ENCODE measurements around the gene KIF9. TPM values are rescaled to one million over a fixed set of nuclear protein-coding genes. Genes with fewer than 3 reads are reported as not detected.
"Not testable (repeated sequence)": the region's sequence is repeated elsewhere in the genome, so short reads cannot be mapped to it uniquely, and the experiment has no call there.

KIF9 gene
- total RNA-seq, 1 donor from 2014 or later = 2.4 TPM

DNA sequence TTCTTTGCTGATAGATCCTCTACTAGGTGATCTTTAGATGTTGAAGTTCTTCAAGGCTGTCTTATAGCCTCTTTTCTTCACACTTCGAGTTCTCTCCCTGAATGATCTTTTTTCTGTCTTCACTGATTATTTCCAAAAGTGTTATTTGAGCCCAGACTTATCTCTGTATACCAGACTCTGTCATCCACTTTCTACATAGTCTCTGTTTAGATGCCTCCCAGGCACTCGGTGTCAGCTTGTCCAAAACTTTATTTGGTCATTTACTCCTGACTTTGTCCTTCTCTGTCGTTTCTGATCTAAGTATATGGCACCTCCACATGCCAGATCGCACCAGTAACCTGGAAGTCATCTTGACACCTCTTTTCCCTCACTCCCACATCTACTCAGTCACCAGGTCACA is 27.8 kb upstream of the KIF9 start:
- H3K9me3 Mint-ChIP-seq (ENCODE audit: unreplicated experiment) = peaks cover 5% of the 10 kb centered on the region
- H3K27me3 Mint-ChIP-seq (ENCODE audit: unreplicated experiment) = no peaks in the 10 kb centered on the region
- H3K4me3 Mint-ChIP-seq (ENCODE audit: unreplicated experiment) = no peak overlapping the region
- no peak overlapping the region for H3K27ac Mint-ChIP-seq (ENCODE audit: unreplicated experiment)
- peaks cover 12% of the 10 kb centered on the region for H3K4me1 Mint-ChIP-seq (ENCODE audit: low read depth, unreplicated experiment)
- peaks cover 8% of the 10 kb centered on the region for H3K36me3 Mint-ChIP-seq (ENCODE audit: unreplicated experiment)
- DNase-seq = no peak
- TF ChIP-seq, protein P1, sequence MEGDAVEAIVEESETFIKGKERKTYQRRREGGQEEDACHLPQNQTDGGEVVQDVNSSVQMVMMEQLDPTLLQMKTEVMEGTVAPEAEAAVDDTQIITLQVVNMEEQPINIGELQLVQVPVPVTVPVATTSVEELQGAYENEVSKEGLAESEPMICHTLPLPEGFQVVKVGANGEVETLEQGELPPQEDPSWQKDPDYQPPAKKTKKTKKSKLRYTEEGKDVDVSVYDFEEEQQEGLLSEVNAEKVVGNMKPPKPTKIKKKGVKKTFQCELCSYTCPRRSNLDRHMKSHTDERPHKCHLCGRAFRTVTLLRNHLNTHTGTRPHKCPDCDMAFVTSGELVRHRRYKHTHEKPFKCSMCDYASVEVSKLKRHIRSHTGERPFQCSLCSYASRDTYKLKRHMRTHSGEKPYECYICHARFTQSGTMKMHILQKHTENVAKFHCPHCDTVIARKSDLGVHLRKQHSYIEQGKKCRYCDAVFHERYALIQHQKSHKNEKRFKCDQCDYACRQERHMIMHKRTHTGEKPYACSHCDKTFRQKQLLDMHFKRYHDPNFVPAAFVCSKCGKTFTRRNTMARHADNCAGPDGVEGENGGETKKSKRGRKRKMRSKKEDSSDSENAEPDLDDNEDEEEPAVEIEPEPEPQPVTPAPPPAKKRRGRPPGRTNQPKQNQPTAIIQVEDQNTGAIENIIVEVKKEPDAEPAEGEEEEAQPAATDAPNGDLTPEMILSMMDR (IDR thresholded peaks at IDR 0.05; ENCODE audit: partially characterized antibody, unreplicated experiment) = no peak

DNA sequence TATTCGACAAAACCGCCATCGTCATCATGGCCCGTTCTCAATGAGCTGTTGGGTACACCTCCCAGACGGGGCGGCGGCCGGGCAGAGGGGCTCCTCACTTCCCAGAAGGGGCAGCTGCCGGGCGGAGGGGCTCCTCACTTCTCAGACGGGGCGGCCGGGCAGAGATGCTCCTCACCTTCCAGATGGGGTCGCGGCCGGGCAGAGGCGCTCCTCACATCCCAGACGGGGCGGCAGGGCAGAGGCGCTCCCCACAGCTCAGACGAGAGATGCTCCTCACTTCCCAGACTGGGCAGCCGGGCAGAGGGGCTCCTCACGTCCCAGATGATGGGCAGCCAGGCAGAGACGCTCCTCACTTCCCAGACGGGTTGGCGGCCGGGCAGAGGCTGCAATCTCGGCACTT is 26.6 kb upstream of the KIF9 start:
- not testable (repeated sequence) for H3K4me1 Mint-ChIP-seq (ENCODE audit: low read depth, unreplicated experiment); H3K27me3 Mint-ChIP-seq (ENCODE audit: unreplicated experiment); H3K9me3 Mint-ChIP-seq (ENCODE audit: unreplicated experiment); DNase-seq; H3K4me3 Mint-ChIP-seq (ENCODE audit: unreplicated experiment); H3K27ac Mint-ChIP-seq (ENCODE audit: unreplicated experiment)
- peaks cover 12% of the 10 kb centered on the region for H3K36me3 Mint-ChIP-seq (ENCODE audit: unreplicated experiment)

DNA sequence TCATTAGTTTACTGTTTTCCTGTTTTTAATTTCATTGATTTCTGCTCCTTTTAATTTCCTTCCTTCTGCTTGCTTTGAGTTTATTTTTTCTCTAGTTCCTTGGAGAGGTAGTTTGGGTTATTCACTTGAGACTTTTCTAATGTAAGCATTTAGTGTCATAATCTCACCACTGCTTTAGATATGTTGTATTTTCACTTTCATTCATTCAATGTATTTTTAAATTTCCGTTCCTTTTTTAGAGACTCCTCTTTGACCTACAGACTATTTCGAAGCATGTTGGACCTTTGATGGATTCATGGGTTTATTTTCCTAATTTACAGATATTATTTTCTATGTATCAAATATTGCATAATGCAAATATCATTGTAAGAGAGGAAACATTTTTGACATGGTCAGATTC is 23.4 kb upstream of the KIF9 start:
- H3K4me1 Mint-ChIP-seq (ENCODE audit: low read depth, unreplicated experiment) = no peaks in the 10 kb centered on the region
- no peak overlapping the region for H3K27ac Mint-ChIP-seq (ENCODE audit: unreplicated experiment)
- H3K36me3 Mint-ChIP-seq (ENCODE audit: unreplicated experiment) = peaks cover 12% of the 10 kb centered on the region
- TF ChIP-seq, protein P1 (IDR thresholded peaks at IDR 0.05; ENCODE audit: partially characterized antibody, unreplicated experiment) = no peak
- no peaks in the 10 kb centered on the region for H3K27me3 Mint-ChIP-seq (ENCODE audit: unreplicated experiment)
- peaks cover 5% of the 10 kb centered on the region for H3K9me3 Mint-ChIP-seq (ENCODE audit: unreplicated experiment)
- DNase-seq = no peak
- H3K4me3 Mint-ChIP-seq (ENCODE audit: unreplicated experiment) = no peak overlapping the region

DNA sequence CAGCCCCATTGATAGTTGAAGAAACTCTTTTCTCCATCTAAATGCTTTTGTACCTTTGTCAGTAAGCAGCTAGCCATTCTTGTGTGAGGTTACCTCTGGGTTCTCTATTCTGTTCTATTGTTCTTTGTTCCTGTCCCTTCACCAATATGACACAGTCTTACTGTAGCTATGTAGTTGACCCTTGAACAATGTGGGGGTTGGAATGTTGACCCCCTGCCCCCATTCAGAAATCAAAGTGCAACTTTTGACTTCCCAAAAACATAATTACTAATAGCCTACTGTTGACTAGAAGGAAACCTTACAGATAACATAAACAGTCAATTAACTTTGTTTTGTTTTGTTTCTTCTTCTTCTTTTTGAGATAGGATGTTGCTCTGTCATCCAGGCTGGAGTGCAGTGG is 18.9 kb upstream of the KIF9 start:
- no peak overlapping the region for H3K27ac Mint-ChIP-seq (ENCODE audit: unreplicated experiment)
- peaks cover 3% of the 10 kb centered on the region for H3K36me3 Mint-ChIP-seq (ENCODE audit: unreplicated experiment)
- H3K27me3 Mint-ChIP-seq (ENCODE audit: unreplicated experiment) = no peaks in the 10 kb centered on the region
- H3K9me3 Mint-ChIP-seq (ENCODE audit: unreplicated experiment) = no peaks in the 10 kb centered on the region
- TF ChIP-seq, protein P1 (IDR thresholded peaks at IDR 0.05; ENCODE audit: partially characterized antibody, unreplicated experiment) = no peak
- no peak overlapping the region for H3K4me3 Mint-ChIP-seq (ENCODE audit: unreplicated experiment)
- H3K4me1 Mint-ChIP-seq (ENCODE audit: low read depth, unreplicated experiment) = peaks cover 2% of the 10 kb centered on the region
- no peak for DNase-seq

DNA sequence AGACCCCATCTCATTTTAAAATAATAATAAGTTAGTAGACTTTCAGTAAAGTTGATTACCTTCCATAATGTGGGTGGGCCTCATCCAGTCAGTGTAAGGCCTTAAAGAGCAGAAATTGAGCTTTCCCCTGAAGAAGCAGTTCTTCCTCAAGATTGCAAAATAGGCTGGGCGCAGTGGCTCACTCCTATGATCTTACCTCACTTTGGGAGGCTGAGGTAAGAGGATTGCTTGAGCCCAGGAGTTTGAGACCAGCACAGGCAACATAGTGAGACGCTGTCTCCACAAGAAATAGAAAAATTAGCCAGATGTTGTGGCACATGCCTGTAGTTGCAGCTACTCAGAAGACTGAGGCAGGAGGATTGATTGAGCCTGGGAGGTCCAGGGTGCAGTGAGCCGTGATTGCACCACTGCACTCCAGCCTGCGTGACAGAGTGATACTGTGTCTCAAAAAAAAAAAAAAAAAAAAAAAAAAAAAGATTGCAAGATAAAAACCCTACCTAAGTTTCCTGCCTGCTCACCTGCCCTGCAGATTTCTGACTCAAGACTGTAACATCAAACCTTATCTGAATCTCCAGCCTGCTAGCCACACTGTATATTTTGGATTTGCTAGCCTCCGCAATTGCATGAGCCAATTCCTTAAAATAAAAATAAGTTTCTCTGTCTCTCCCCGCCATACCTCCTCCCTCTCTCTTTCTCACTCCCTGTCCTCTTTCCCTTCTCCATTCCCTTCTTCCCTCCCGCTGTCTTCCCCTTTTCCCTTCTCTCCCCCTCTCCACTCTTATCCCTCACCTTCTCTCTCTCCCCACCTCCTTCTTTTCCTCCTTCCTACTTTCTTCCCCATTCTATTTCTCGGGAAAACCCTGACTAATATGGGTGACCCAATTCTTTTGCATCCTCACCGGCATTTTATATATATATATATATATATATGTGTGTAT is 17.1 kb upstream of the KIF9 start:
- H3K4me3 Mint-ChIP-seq (ENCODE audit: unreplicated experiment) = no peak overlapping the region
- TF ChIP-seq, protein P1 (IDR thresholded peaks at IDR 0.05; ENCODE audit: partially characterized antibody, unreplicated experiment) = no peak

More for the DNA sequence above, 17.1 kb upstream of the KIF9 start:
- H3K9me3 Mint-ChIP-seq (ENCODE audit: unreplicated experiment) = peaks cover 2% of the 10 kb centered on the region
- H3K4me1 Mint-ChIP-seq (ENCODE audit: low read depth, unreplicated experiment) = peaks cover 6% of the 10 kb centered on the region
- H3K36me3 Mint-ChIP-seq (ENCODE audit: unreplicated experiment) = peaks cover 3% of the 10 kb centered on the region
- no peak overlapping the region for H3K27ac Mint-ChIP-seq (ENCODE audit: unreplicated experiment)
- no peaks in the 10 kb centered on the region for H3K27me3 Mint-ChIP-seq (ENCODE audit: unreplicated experiment)
- DNase-seq = no peak
